ENCODE measurements around the gene MCTP1. TPM values are rescaled to one million over a fixed set of nuclear protein-coding genes. Genes with fewer than 3 reads are reported as not detected.

The MCTP1 gene
- total RNA-seq, 1 donor from 2014 or later = 7.8 TPM

DNA sequence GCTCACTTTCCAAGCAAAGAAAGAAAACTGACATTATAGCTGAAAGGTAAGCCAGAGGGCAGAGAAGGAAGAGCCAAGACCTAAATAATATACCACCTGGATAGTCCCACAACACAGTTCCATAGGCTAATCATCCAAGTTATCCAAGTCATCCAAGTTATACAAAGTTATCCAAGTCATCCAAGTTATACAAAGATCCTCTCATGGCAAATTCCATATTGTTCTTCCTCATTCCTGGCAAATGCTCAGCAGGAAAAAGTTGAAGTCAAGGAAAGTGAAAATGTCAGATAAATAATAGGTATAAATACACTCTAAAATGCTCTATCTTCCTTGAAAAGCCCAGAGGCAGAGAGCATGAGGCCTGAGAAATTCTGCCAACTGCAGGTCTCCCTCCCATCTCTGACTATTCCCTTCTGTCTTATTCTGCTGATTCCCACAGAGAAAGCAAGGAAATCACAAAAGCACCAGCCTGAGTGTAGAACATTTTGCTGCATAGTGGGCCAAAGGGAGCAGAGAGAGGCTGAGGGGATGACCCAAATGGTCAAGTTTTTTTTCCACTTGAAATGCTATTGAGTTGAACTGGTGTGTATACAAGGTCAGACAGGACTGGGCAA lies 12.5 kb downstream of the MCTP1 start:
- Histone ChIP-seq H3K4me3 (no peak overlapping the region), H3K9me3 (replicated peaks) (no peaks in the 10 kb centered on the region), H3K4me1 (no peaks in the 10 kb centered on the region), H3K27me3 (ENCODE audit: low read depth) (peaks cover 41% of the 10 kb centered on the region), H3K36me3 (no peaks in the 10 kb centered on the region), H3K27ac (replicated peaks) (no peak overlapping the region)
- no peak for TF ChIP-seq CTCF (IDR thresholded peaks at IDR 0.05; ENCODE audit: borderline replicate concordance)
- no peak for DNase-seq
- intact Hi-C loops (cut with micrococcal nuclease) = no loop called here

DNA sequence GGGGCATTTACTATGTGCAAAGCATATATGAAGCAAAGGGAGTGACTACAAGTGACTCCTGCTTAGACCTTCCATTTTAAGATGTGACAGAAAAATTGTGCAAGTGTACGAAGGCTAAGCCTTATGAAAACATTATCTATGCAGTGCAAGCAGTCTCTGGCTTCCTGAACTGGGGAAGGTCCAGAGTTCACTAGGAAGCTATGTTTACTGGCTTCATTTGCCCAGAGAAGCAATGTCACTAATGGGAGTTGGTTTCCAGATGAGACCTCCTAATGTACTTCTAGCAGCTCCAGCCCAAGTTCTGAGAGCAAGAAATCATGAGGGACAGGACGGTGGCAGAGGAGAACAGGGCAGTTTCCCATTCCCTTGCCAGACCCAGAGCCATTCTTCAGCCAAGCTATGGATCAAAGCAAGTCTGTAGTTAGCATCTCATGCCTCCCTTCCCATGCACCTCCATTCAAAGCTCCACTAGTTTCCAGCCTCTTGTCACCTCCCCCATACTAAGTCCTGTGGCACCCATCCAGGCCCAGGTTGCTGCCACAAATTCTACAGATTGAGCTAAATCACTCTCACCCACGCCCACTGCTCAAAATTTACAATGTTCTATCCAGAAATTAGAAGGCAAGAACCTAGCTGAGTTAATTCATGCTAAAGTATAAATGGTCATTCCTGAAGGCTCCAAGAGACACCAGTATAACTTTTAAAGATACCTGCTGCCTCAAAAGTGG lies 21.8 kb downstream of the MCTP1 start:
- intact Hi-C loops (cut with micrococcal nuclease) = no loop called here

GRCh38 chr5:95261437-95262175 lies 23.3 kb downstream of the MCTP1 start:
- DNase-seq = no peak

More for the DNA sequence above, 21.8 kb downstream of the MCTP1 start:
- Histone ChIP-seq H3K4me1 (no peaks in the 10 kb centered on the region), H3K9me3 (replicated peaks) (no peaks in the 10 kb centered on the region), H3K27ac (replicated peaks) (no peak overlapping the region), H3K36me3 (no peaks in the 10 kb centered on the region), H3K27me3 (ENCODE audit: low read depth) (peaks cover 7% of the 10 kb centered on the region), H3K4me3 (no peak overlapping the region)
- no peak for DNase-seq
- TF ChIP-seq CTCF (IDR thresholded peaks at IDR 0.05; ENCODE audit: borderline replicate concordance) = no peak

DNA sequence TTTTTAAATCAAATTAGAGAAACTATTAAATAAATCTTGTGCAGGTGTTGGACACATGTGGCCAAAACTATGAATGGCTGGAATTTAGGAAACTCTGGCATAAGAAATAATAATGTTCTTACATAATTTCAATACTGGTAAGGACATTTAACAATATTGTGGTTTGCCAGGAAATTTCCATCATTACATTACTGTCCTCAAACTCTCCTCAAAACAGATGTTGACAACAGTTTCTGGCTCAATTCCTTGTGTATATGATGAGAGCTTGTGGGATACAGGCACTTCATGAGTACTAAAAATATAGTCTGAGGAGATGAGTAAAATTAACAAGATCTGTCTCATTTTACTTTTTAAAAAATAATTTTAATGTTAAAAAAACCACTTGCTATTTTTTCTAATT lies 27.9 kb downstream of the MCTP1 start:
- no peaks in the 10 kb centered on the region for H3K4me1 ChIP-seq
- H3K4me3 ChIP-seq = no peak overlapping the region
- no peaks in the 10 kb centered on the region for H3K9me3 ChIP-seq (replicated peaks)
- no peak for DNase-seq
- no peaks in the 10 kb centered on the region for H3K36me3 ChIP-seq
- intact Hi-C loops (cut with micrococcal nuclease) = no loop called here
- no peak for TF ChIP-seq CTCF (IDR thresholded peaks at IDR 0.05; ENCODE audit: borderline replicate concordance)
- H3K27me3 ChIP-seq (ENCODE audit: low read depth) = no peaks in the 10 kb centered on the region
- no peak overlapping the region for H3K27ac ChIP-seq (replicated peaks)

More at GRCh38 chr5:95261437-95262175, 23.3 kb downstream of the MCTP1 start:
- Histone ChIP-seq H3K4me1 (no peaks in the 10 kb centered on the region), H3K36me3 (no peaks in the 10 kb centered on the region), H3K27ac (replicated peaks) (no peak overlapping the region), H3K9me3 (replicated peaks) (no peaks in the 10 kb centered on the region), H3K27me3 (ENCODE audit: low read depth) (peaks cover 2% of the 10 kb centered on the region), H3K4me3 (no peak overlapping the region)
- TF ChIP-seq CTCF (IDR thresholded peaks at IDR 0.05; ENCODE audit: borderline replicate concordance) = peak; percentile 44
- intact Hi-C loops (cut with micrococcal nuclease) = no loop called here

DNA sequence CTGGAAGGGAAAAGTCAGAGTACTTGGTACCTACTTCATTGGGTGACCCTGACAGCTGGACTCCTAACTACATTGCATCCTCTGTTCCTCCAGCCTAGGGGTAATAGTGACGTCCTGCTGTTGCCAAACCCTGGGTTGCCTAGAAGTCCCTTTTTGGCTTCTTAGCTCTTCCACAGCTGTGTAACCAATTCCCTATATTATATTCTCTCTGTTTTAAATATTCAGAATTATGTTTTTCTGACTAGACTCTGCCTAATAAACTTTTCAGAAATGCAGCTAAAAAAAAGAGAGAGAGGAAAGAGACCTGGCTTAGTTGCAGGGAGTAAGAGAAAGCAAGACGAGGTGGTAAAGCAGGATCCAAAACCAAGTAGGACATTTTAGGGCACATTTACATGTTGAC lies 28.4 kb downstream of the MCTP1 start:
- intact Hi-C loops (cut with micrococcal nuclease) = no loop called here
- Histone ChIP-seq H3K4me1 (no peaks in the 10 kb centered on the region), H3K4me3 (no peak overlapping the region), H3K9me3 (replicated peaks) (no peaks in the 10 kb centered on the region), H3K27ac (replicated peaks) (no peak overlapping the region), H3K27me3 (ENCODE audit: low read depth) (no peaks in the 10 kb centered on the region), H3K36me3 (no peaks in the 10 kb centered on the region)
- no peak for TF ChIP-seq CTCF (IDR thresholded peaks at IDR 0.05; ENCODE audit: borderline replicate concordance)
- no peak for DNase-seq

Data from left ventricle myocardium inferior (tissue), 1 donor.